ENCODE results near the gene AHNAK.
"Not testable (repeated sequence)": the region's sequence is repeated elsewhere in the genome, so short reads cannot be mapped to it uniquely, and the experiment has no call there.

AHNAK gene

DNA sequence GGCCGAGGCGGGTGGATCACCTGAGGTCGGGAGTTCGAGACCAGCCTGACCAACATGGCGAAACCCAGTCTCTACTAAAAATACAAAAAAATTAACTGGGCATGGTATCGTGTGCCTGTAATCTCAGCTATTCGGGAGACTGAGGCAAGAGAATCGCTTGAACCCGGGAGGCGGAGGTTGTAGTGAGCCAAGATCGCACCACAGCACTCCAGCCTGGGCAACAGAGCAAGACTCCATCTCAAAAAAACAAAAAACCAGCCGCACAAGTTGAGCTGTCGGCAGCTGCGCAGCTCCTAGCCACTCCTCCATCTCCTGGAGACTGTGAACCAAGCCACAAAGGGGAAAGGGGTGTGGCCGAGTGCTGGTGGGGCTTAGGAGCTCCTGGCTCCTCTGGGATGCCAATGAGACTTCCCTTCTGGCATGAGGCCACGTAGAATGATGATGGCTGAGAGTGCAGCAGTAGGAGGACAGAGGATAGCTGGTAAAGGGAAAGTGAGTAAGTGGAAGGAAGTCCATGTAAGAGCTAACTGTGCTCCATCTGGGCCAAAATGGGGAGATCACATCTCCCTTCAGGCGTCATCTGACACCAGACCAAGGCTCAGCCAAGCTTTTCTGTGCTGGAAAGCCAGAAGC lies 47.2 kb downstream of the AHNAK start:
- in situ Hi-C loops (cut with MboI; ENCODE audit: low sequenced_read_pairs) = not testable (repeated sequence)

DNA sequence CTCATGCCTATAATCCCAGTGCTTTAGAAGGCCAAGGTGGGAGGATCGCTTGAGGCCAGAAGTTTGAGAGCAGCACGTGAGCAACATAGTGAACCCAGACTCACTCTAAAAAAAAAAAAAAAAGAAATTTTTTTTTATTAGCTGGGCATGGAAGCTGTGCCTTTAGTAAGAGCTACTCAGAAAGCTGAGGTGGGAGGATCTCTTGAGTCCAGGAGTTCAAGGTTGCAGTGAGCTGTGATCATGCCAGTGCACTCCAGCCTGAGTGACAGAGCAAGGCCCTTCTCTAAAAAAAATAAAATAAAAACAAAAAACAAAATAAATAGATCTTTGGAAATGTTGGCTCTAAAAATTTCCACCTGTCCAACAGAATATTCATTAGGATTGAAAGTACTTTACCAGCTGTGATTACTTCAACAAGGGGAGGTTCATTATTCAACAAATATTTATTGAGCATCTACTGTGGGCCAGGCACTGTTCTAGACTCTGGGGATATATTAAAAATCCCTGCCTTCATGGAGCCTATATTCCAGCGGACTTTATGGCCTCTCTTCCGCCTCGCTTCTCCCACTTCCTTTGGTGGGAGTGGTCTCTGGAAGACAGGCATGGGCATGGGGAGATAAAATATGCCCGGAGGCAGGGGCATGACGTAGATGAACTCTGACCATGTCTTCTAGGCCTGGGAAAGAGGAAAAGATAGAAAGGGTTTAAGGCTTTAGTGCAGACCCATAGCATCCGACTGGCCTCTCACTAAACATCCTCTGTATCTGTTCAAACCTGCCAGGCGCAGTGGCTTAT lies 47.9 kb downstream of the AHNAK start:
- in situ Hi-C loops (cut with MboI; ENCODE audit: low sequenced_read_pairs) = no loop called here

DNA sequence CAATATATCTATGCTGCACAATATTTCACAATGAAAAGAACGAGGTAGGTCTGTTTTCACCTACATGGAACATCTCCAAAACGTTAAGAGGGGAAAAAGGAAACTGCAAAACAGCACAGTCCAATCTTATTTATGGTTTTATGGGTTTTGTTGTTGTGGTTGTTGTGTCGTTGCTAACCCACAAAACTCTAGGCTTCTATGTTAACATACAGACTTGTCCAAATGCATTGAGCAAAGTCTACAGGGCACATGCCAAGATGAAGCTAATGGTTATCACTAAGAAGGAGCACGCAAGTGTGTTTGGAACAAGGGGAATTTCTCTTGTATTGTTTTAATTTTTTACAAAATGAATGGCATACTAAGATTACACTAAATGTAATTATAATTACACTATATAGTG lies 48.6 kb downstream of the AHNAK start:
- in situ Hi-C loops (cut with MboI; ENCODE audit: low sequenced_read_pairs) = no loop called here

DNA sequence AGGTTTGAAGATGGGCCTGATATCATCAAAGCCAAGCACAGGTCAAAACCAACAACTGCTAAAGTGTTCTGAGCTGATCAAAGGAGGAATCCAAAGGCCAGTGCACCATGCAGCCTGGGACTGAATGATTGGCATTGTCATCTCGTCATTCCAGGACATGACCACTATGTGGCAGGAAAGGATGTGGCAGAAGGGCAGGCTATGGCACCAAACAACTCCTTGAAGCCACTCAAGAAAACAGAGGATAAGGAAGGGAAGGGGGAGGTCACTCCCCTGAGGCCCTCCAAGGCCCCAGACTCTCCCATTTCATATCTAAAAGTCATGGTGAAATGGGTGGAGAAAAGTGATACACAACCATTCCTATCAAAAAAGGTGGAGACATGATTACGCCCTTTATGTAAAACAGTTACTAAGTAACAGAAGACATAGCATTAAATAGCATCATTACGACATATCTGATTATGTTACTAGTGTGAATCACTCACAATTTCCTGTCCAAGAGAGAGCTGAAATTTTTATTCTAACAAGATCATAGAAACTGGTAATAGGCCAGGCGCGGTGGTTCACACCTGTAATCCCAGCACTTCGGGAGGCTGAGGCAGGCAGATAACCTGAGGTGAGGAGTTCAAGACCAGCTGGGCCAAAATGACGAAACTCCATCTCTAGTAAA lies 49.3 kb downstream of the AHNAK start:
- in situ Hi-C loops (cut with MboI; ENCODE audit: low sequenced_read_pairs) = no loop called here

DNA sequence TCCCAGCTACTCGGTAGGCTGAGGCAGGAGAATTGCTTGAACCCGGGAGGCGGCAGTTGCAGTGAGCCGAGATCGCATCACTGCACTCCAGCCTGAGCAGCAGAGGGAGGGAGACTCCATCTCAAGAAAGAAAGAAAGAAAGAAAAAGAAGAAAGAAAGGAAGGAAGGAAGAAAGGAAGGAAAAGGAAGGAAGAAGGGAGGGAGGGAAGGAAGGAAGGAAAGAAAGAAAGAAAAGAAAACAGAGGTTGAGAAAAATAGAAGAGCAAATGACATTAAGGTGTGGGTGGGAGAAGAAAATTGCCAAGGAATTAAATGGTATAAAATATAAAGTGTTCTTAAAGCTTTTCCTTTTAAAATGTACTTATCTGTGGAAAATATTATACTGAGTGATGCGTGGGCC lies 49.9 kb downstream of the AHNAK start:
- in situ Hi-C loops (cut with MboI; ENCODE audit: low sequenced_read_pairs) = no loop called here

DNA sequence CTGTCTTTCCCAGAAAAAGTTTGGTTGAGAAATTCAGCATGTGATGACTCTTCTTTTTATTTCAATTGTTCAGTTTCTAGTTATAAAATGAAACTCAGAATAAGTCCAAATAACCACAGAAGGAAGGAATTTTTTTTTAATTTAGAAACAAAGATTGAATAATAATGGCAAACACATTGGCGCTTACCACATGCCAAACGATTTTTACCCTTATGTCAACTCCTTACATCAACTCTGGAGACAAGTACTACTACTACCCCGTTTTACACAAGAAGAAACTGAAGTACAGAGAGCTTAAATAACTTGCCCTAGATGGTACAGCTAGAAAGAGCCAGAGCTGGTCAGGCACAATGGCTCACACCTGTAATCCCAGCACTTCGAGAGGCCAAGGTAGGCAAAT lies 52.4 kb downstream of the AHNAK start:
- in situ Hi-C loops (cut with MboI; ENCODE audit: low sequenced_read_pairs) = no loop called here

DNA sequence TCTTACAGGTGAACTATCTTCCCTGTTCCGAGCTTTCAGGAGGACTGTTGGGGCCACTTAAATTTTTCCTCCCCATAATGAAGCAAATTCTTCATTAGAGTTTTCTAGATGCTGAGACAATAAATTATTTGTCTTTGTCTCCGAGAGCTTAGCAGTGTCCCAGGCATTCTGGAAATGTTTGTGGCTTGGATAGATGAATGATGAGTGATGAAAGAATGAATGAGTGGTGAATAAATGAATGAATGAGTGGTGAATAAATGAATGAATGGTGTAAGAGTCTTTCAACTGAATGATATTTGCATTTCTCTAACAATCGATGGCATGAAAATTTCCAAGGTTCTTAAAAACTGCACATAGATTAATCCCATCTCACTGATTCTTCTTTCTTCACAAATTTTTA lies 52.8 kb downstream of the AHNAK start:
- in situ Hi-C loops (cut with MboI; ENCODE audit: low sequenced_read_pairs) = no loop called here

DNA sequence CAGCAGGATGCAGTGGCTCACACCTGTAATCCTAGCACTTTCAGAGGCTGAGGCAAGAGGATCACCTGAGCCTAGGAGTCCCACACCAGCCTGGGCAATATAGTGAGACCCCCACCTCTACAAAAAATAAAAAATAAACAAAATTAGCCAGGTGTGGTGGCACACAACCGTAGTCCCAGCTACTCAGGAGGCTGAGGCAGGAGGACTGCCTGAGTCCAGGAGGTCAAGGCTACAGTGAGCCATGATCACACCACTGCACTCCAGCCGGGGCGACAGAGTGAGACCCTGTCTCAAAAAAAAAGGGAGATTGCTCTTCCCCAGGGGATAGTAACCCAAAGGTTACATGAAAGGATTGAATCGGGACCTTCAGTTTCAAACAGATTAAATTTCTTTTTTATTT lies 54.0 kb downstream of the AHNAK start:
- in situ Hi-C loops (cut with MboI; ENCODE audit: low sequenced_read_pairs) = no loop called here

DNA sequence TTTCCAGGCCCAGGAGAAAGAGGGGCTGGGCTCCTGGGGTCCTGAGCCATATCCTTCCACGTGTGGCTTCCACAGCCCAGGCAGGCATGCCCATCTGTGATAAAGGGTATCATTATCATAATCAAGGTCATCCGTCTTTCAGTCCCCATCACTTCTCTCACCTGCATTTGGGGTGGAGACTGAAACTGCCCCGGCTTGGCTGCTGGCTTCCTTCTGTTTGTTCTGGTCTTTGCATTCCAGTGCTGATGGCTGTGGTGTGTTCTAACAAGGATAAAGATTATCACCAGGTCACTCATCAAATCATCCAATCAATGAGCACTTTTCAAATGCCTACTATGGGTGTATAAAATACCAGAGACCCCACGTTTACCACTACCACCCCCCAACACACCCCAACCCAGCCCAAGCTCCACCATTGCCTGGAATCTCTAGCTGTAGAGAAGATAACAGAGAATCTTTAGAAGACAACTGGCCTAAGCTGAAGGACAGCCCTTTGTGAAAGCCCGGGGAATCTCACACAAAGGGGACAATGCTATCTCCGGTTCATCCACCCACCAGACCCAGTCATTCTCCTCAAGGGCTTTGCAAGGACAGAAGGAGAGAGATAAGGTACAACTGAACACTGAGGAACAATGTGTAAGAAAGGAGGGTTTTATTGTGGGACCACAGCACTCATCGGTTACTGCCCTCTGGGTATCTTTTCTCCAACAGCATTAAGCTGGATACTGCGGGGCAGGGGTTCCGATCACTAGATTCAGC lies 54.9 kb downstream of the AHNAK start:
- in situ Hi-C loops (cut with MboI; ENCODE audit: low sequenced_read_pairs) = no loop called here

DNA sequence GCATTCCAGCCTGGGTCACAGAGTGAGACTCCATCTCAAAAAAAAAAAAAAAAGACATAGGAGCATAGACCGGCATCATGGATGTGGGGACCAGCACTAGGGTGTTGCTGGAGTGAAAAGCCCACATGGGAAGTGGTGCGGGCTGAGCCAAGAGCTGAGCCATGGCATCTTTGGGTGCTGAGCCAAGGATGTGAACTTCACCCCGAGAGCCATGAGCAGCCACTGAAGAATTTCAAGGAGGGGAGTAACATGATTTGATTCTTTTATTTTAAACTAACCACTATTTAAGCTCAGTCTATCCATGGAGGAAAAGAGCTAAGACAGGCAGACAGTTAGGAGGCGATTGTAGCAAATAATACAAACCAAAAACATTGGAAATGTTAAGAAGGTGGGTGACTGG lies 57.4 kb downstream of the AHNAK start:
- in situ Hi-C loops (cut with MboI; ENCODE audit: low sequenced_read_pairs) = no loop called here

DNA sequence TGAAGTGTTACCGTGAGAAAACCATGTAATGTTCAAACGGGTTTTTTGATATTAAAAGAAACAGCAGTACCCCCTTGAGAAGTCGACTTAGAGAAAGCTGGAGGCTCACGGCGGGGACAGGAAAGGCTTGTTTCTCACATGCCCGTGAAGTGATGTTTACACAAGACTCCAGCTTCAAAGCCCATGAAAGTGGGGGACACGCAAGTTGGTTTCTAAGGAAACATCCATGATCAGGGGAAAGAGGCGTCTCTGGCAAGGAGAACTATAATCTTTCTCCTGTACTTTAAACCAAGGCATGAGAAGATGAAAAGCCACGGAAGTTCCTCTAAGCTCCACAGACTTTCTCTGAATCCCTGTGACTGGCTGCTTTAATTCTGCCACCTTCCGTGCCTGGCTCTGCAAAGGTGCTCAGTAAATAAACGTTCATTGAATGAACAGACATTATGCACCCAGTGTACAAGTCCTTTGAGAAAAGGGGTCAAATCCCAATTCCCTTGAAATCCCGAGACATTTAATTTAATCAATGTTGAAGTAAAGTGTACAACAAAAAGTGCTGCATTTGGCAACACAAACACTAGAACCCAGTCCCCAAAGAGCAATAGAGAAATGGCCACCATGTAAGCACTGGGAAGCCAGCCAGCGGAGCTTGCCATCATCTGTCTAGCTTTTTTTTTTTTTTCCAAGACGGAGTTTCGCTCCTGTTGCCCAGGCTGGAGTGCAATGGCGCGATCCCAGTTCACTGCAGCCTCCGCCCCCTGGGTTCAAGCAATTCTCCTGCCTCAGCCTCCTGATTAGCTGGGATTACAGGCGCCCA lies 58.7 kb downstream of the AHNAK start:
- in situ Hi-C loops (cut with MboI; ENCODE audit: low sequenced_read_pairs) = no loop called here

DNA sequence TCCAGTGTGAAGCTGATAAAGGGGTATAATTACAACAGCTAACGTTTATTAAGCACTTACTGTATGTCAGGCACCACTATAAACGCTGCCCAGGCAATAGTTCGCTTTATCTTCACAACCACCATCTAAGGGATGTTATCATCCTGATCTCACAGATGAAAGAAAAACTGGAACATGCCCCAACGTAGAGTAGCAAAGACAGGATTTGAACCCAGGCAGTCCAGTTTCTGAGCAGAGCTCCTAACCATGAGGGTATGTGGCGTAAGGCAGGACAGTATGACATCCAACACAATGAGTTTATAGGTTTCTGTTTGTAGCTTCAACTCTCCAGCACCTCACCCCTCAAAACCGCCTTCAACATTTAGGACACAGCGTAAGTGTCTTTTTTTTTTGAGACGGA lies 59.5 kb downstream of the AHNAK start:
- in situ Hi-C loops (cut with MboI; ENCODE audit: low sequenced_read_pairs) = no loop called here

DNA sequence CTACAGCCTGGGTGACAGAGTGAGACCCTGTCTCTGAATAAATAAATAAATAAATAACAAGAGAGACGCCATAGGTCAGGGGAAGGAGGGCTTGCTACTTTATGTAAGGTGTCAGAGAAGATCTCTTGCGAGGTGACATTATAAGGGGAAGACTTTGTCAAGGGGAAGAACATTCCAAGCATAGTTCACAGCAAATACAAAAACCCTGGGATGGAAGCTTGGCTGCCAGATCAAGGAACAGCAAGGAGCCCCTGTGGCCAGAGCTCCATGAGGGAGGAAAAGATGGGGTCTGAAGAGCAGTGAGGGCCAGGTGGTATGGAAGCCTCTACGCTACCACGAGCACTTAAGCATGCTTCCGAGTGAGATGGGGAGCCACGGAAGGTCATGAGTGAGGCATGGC lies 62.3 kb downstream of the AHNAK start:
- in situ Hi-C loops (cut with MboI; ENCODE audit: low sequenced_read_pairs) = no loop called here

DNA sequence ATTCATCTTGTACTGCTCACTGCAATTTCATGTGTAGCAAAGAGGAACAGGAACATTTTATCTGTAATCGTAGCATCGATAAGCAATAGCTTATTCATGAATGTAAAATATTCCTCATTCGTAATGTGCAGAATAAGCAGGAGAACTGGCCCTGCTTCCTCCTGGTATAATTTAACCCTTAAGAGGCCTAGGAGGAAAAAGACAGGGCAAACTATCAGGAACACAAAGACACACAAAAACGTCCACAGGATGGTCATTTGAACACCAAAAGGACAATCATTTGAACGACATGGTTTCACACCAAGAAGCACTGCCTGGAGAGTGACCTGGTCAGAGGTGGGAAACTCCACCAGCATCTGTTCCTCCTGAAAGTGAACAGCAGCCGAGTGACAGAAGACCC lies 63.9 kb downstream of the AHNAK start:
- in situ Hi-C loops (cut with MboI; ENCODE audit: low sequenced_read_pairs) = no loop called here

DNA sequence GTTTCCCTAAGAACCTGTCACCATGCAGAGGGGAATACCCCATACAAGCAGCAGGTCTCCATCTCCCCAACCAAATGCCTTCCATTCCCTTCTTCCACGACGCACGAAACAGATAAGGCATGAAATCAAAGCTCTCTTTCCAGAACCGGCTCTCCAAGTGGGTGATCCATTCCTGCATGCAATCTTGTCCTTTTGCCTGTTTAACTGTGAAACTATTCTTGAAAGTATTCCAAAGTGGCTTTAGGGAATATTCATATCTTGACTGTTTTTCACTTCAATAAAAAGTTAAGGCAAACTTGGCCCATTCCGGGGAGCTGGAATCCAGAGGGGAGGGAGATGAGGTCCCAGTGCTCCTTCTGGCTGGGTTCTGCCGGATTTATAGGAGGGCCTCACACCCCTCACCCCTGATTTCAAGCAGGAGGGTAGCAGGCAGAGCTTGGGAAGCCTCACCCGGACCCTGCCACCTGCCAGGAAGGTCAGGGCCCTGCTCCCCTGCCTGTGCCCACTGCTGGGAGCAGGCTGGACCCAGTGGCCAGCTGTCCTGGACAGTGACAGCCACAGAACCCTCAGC lies 66.9 kb downstream of the AHNAK start:
- in situ Hi-C loops (cut with MboI; ENCODE audit: low sequenced_read_pairs) = no loop called here

DNA sequence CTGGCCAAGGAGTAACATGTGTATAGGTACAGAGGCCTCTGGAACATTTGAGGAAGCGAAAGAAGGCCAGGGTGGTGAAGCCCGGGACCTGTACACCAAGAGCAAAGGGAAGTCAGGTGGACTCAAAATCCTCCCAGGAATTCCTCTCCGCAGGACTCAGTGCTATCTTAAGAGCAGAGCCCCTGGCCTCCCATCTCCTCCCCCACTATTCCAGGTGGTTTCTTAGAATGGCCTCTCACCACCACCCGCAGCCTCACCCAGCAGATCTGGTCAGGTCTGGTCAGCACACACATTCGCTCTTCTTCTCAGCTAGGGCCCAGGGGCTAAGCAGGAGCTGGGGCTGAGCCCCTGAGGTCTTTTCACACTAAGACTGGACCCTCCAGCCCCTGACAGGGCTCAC lies 68.7 kb downstream of the AHNAK start:
- in situ Hi-C loops (cut with MboI; ENCODE audit: low sequenced_read_pairs) = no loop called here

DNA sequence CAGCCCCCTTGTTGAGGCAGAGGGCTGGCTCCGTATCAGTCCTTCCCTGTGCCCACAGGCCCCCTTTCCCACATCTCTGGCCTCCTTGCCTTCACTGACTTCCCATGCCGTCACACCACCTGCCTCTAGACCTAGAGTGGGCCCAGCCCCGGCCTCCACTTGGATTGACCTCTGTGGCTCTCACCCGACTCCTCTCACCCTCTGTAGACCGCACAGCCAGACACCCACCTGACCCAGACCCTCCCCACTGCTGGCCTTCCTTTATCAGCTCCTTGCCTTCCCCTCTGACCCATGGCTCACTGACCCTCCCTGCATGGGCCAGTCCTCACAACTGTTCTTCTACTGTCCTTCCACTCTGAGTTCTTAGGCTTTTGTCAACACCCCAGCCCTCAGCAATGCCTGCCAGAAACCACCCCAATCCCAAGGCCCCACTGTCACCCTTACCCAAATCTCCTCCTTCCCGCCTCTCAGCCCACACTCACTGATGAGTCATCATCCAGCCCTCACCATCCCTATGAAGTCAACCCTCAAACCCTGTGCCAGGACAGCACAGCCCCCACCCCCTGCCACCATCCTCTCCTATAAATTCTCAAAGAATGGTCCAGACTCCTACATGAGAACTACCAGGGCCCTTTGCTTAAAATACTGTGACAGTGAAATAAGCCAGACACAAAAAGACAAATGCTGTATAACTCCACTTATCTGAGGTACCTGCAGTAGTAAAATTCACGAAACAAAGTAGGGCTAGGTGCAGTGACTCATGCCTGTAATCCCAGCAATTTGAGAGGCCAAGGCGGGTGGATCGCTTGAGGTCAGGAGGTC lies 74.3 kb downstream of the AHNAK start:
- in situ Hi-C loops (cut with MboI; ENCODE audit: low sequenced_read_pairs) = no loop called here

DNA sequence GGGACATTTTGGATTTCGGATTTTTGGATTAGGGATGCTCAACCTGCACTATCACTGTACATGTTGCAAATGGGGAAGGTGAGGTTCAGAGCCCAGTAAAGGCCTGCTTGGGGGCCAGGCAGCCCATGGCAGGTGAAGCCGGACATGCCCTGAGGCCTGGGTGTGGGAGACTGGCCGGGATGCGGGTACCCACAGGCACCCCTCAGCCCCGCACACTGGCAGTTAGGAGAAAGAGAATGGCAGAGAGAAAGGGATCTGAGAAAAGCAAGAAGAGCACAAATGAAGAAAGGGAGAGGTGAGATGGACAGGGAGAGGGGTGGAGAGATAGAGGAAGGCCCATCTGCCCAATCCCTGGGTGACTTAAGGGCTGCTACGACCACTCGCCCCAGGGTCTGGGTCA lies 75.0 kb downstream of the AHNAK start:
- in situ Hi-C loops (cut with MboI; ENCODE audit: low sequenced_read_pairs) = no loop called here

DNA sequence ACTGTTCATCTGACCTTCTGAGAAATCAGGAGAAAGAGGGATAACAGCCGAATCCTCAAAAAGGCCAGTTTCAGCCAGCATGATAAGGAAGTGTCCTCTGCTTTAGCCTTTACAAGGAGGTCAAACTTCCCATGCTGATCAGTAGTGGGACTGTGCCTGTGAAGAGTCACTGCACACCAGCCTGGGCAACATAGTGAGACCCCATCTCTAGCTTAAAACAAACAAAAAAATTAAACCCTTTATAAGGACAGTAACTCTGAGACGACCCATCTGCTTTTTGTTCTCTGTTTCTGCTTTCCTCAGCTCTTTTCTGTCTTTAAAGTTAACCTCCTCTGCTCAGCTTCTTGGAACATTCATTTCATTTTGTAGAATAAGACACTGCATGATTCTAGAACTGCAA lies 78.0 kb downstream of the AHNAK start:
- in situ Hi-C loops (cut with MboI; ENCODE audit: low sequenced_read_pairs) = no loop called here

All from HL-60/S4 (cell line).